GM23338 (cell line): ENCODE data around the gene CHRNA5. TPM values are rescaled to one million over a fixed set of nuclear protein-coding genes. Genes with fewer than 3 reads are reported as not detected.

Experiments
- ATAC-seq: fragments of 200-7000 bp; cut with Tn5 transposase; 3 replicates; pipeline ENCODE4 v1.9.1; 2020
- DNase-seq: peaks from one replicate; pipeline ENCODE4 v3.0.0-alpha.2; 2015; ENCODE audit warnings: low spot score
- H2AFZ ChIP-seq: fragments of 200-600 bp; sonication (generic); 2 replicates; pipeline ENCODE4 v1.8.0; 2016; ENCODE audit warnings: antibody characterized with exemption, mild to moderate bottlenecking, moderate library complexity
- H3F3A ChIP-seq: fragments of 200-600 bp; sonication (generic); replicated peaks from 2 replicates; pipeline ENCODE4 v1.8.0; 2017; ENCODE audit warnings: antibody characterized with exemption, mixed run types, low read depth
- H3K27ac ChIP-seq: fragments of 200-600 bp; sonication (generic); 2 replicates; pipeline ENCODE4 v1.6.1; 2016; ENCODE audit warnings: low read depth
- H3K27me3 ChIP-seq: fragments of 200-600 bp; sonication (generic); 2 replicates; pipeline ENCODE4 v1.8.0; 2016; ENCODE audit warnings: mild to moderate bottlenecking, mixed run types, moderate library complexity; ENCODE audit not compliant: insufficient read depth
- H3K36me3 ChIP-seq: fragments of 200-600 bp; sonication (generic); 2 replicates; pipeline ENCODE4 v1.8.0; 2016; ENCODE audit warnings: mild to moderate bottlenecking; ENCODE audit not compliant: insufficient read depth
- H3K4me1 ChIP-seq: fragments of 200-600 bp; sonication (generic); 2 replicates; pipeline ENCODE4 v1.8.0; 2016; ENCODE audit warnings: mild to moderate bottlenecking, moderate library complexity; ENCODE audit not compliant: insufficient read depth
- H3K4me2 ChIP-seq: fragments of 200-600 bp; sonication (generic); 2 replicates; pipeline ENCODE4 v1.7.1; 2017; ENCODE audit warnings: mixed run types
- H3K4me3 ChIP-seq: fragments of 200-600 bp; sonication (generic); 2 replicates; pipeline ENCODE4 v1.6.1; 2016; ENCODE audit warnings: mixed run types
- H3K79me2 ChIP-seq: fragments of 200-600 bp; sonication (generic); replicated peaks from 2 replicates; pipeline ENCODE4 v1.8.0; 2017; ENCODE audit warnings: mild to moderate bottlenecking; ENCODE audit not compliant: insufficient read depth
- H3K9me2 ChIP-seq: fragments of 200-600 bp; sonication (generic); 2 replicates; pipeline ENCODE4 v1.8.0; 2017; ENCODE audit not compliant: insufficient read depth
- H4K20me1 ChIP-seq: fragments of 200-600 bp; sonication (generic); replicated peaks from 2 replicates; pipeline ENCODE4 v1.8.0; 2017; ENCODE audit warnings: mild to moderate bottlenecking; ENCODE audit not compliant: insufficient read depth
- H3K27ac Mint-ChIP-seq: 2 replicates; pipeline ENCODE4 v1.8.0; 2020; ENCODE audit warnings: inconsistent platforms, mild to moderate bottlenecking, moderate library complexity, mixed read lengths
- H3K27me3 Mint-ChIP-seq: 3 replicates; pipeline ENCODE4 v1.8.0; 2022; ENCODE audit warnings: low read depth, mild to moderate bottlenecking, moderate library complexity, mixed read lengths, inconsistent platforms; ENCODE audit not compliant: insufficient read depth, poor library complexity
- H3K36me3 Mint-ChIP-seq: 3 replicates; pipeline ENCODE4 v1.8.0; 2021; ENCODE audit warnings: low read depth, mild to moderate bottlenecking, inconsistent platforms, moderate library complexity, mixed read lengths
- H3K4me1 Mint-ChIP-seq: 3 replicates; pipeline ENCODE4 v1.8.0; 2020; ENCODE audit warnings: mild to moderate bottlenecking, inconsistent platforms, mixed read lengths
- H3K4me3 Mint-ChIP-seq: 3 replicates; pipeline ENCODE4 v1.8.0; 2021; ENCODE audit warnings: moderate library complexity, mild to moderate bottlenecking, inconsistent platforms, mixed read lengths
- H3K9me3 Mint-ChIP-seq: 3 replicates; pipeline ENCODE4 v1.8.0; 2020; ENCODE audit warnings: moderate library complexity, mild to moderate bottlenecking, inconsistent platforms, mixed read lengths
- CREB1 ChIP-seq: fragments of 250-450 bp; sonication (Bioruptor Pico); IDR thresholded peaks from 2 replicates; pipeline ENCODE4 v1.5.0; 2020; ENCODE audit warnings: low read depth, mild to moderate bottlenecking, moderate library complexity
- CTCF ChIP-seq, 2 experiments: fragments of 200-600 bp in 1 of 2; sonication (generic) in 1 of 2; conservative IDR thresholded peaks; 2 replicates each; pipeline versions ENCODE4 v1.5.1 to v1.6.1; 2016 to 2017; ENCODE audit warnings: antibody characterized with exemption in 2 of 2, low read depth in 2 of 2, mild to moderate bottlenecking in 2 of 2, moderate library complexity in 1 of 2
- EZH2 ChIP-seq: fragments of 200-600 bp; sonication (generic); IDR thresholded peaks from one replicate; pipeline ENCODE4 v1.8.0; 2017; ENCODE audit warnings: antibody characterized with exemption, mild to moderate bottlenecking, low read depth; ENCODE audit not compliant: unreplicated experiment
- EZH2phosphoT487 ChIP-seq: fragments of 200-600 bp; sonication (generic); IDR thresholded peaks from one replicate; pipeline ENCODE4 v1.8.1; 2018; ENCODE audit warnings: antibody characterized with exemption; ENCODE audit not compliant: unreplicated experiment
- JUNB ChIP-seq: IDR thresholded peaks from one replicate; pipeline ENCODE4 v1.6.1; 2016; ENCODE audit warnings: antibody characterized with exemption; ENCODE audit not compliant: unreplicated experiment
- NANOG ChIP-seq: IDR thresholded peaks from 2 replicates; pipeline ENCODE4 v1.6.1; 2016; ENCODE audit warnings: antibody characterized with exemption, borderline replicate concordance
- POLR2AphosphoS5 ChIP-seq: IDR thresholded peaks from 2 replicates; pipeline ENCODE4 v1.6.1; 2016; ENCODE audit warnings: antibody characterized with exemption, low read depth
- STAT1 ChIP-seq: IDR thresholded peaks from one replicate; pipeline ENCODE4 v1.6.1; 2016; ENCODE audit warnings: antibody characterized with exemption; ENCODE audit not compliant: unreplicated experiment
- ZNF114 ChIP-seq: fragments of 250-450 bp; sonication (Bioruptor Pico); IDR thresholded peaks from 2 replicates; pipeline ENCODE4 v1.5.0; 2020; ENCODE audit warnings: mild to moderate bottlenecking, moderate library complexity
- ZNF331 ChIP-seq: fragments of 250-450 bp; sonication (Bioruptor Pico); IDR thresholded peaks from 2 replicates; pipeline ENCODE4 v1.5.0; 2020; ENCODE audit warnings: low read depth, mild to moderate bottlenecking, moderate library complexity
- polyA plus RNA-seq: library from polyadenylated mRNA; unstranded; fragments of >200 nt; fragmentation: Nextera tagmentation; extraction: Ambion mirVana; gene quantifications from 2 replicates; pipeline ENCODE4 v1.2.1, GENCODE V29; 2016
- total RNA-seq: library from RNA; depleted of rRNA; stranded (reverse); fragments of >200 nt; shearing (Covaris generic); gene quantifications from 2 replicates; pipeline ENCODE4 v1.2.3, GENCODE V29; 2014
- TF ChIP-seq, protein P1 (sequence below): fragments of 250-450 bp; sonication (Bioruptor Pico); IDR thresholded peaks from 2 replicates; pipeline ENCODE4 v1.5.0; 2020; ENCODE audit warnings: mild to moderate bottlenecking, moderate library complexity
- TF ChIP-seq, protein P2 (sequence below): IDR thresholded peaks from 2 replicates; pipeline ENCODE4 v1.6.1; 2016; ENCODE audit warnings: antibody characterized with exemption
- TF ChIP-seq, protein P3 (sequence below): IDR thresholded peaks from one replicate; pipeline ENCODE4 v1.6.1; 2018; ENCODE audit warnings: antibody characterized with exemption; ENCODE audit not compliant: unreplicated experiment

CHRNA5 gene
- total and polyA plus RNA-seq, 2 experiments from 2014 or later, result 19.6 to 23.3 TPM

GRCh38 chr15:78561490-78561889 lies 3.8 kb upstream of the CHRNA5 start:
- Histone ChIP-seq H3F3A (peaks cover 7% of the 10 kb centered on the region; the same call in 1 of the 2 replicates), H3K27ac (no peak overlapping the region), H3K4me3 (no peak overlapping the region), H4K20me1 (no peaks in the 10 kb centered on the region), H3K4me1 (no peaks in the 10 kb centered on the region; the same call in 1 of the 2 replicates), H3K27me3 (no peaks in the 10 kb centered on the region), H3K4me2 (no peak overlapping the region), H2AFZ (peak overlapping the region; percentile 78), H3K9me2 (no peaks in the 10 kb centered on the region), H3K79me2 (peaks cover 2% of the 10 kb centered on the region), H3K36me3 (no peaks in the 10 kb centered on the region)
- ATAC-seq, result no peak
- Mint-ChIP-seq H3K4me3 (no peak overlapping the region), H3K4me1 (peaks cover 17% of the 10 kb centered on the region), H3K27ac (no peak overlapping the region), H3K36me3 (no peaks in the 10 kb centered on the region; the same call in 2 of the 3 replicates), H3K9me3 (no peaks in the 10 kb centered on the region), H3K27me3 (peaks cover 5% of the 10 kb centered on the region)
- TF ChIP-seq POLR2AphosphoS5 (no peak), JUNB (no peak), EZH2phosphoT487 (no peak), CTCF (conservative IDR thresholded peaks at IDR 0.05; ENCODE audit: low read depth in 2 of 2) (no peak), EZH2 (no peak), STAT1 (no peak), ZNF114 (CRISPR knock-in tag) (no peak), ZNF331 (no peak), CREB1 (CRISPR knock-in tag) (no peak), NANOG (no peak)
- TF ChIP-seq, protein P1, sequence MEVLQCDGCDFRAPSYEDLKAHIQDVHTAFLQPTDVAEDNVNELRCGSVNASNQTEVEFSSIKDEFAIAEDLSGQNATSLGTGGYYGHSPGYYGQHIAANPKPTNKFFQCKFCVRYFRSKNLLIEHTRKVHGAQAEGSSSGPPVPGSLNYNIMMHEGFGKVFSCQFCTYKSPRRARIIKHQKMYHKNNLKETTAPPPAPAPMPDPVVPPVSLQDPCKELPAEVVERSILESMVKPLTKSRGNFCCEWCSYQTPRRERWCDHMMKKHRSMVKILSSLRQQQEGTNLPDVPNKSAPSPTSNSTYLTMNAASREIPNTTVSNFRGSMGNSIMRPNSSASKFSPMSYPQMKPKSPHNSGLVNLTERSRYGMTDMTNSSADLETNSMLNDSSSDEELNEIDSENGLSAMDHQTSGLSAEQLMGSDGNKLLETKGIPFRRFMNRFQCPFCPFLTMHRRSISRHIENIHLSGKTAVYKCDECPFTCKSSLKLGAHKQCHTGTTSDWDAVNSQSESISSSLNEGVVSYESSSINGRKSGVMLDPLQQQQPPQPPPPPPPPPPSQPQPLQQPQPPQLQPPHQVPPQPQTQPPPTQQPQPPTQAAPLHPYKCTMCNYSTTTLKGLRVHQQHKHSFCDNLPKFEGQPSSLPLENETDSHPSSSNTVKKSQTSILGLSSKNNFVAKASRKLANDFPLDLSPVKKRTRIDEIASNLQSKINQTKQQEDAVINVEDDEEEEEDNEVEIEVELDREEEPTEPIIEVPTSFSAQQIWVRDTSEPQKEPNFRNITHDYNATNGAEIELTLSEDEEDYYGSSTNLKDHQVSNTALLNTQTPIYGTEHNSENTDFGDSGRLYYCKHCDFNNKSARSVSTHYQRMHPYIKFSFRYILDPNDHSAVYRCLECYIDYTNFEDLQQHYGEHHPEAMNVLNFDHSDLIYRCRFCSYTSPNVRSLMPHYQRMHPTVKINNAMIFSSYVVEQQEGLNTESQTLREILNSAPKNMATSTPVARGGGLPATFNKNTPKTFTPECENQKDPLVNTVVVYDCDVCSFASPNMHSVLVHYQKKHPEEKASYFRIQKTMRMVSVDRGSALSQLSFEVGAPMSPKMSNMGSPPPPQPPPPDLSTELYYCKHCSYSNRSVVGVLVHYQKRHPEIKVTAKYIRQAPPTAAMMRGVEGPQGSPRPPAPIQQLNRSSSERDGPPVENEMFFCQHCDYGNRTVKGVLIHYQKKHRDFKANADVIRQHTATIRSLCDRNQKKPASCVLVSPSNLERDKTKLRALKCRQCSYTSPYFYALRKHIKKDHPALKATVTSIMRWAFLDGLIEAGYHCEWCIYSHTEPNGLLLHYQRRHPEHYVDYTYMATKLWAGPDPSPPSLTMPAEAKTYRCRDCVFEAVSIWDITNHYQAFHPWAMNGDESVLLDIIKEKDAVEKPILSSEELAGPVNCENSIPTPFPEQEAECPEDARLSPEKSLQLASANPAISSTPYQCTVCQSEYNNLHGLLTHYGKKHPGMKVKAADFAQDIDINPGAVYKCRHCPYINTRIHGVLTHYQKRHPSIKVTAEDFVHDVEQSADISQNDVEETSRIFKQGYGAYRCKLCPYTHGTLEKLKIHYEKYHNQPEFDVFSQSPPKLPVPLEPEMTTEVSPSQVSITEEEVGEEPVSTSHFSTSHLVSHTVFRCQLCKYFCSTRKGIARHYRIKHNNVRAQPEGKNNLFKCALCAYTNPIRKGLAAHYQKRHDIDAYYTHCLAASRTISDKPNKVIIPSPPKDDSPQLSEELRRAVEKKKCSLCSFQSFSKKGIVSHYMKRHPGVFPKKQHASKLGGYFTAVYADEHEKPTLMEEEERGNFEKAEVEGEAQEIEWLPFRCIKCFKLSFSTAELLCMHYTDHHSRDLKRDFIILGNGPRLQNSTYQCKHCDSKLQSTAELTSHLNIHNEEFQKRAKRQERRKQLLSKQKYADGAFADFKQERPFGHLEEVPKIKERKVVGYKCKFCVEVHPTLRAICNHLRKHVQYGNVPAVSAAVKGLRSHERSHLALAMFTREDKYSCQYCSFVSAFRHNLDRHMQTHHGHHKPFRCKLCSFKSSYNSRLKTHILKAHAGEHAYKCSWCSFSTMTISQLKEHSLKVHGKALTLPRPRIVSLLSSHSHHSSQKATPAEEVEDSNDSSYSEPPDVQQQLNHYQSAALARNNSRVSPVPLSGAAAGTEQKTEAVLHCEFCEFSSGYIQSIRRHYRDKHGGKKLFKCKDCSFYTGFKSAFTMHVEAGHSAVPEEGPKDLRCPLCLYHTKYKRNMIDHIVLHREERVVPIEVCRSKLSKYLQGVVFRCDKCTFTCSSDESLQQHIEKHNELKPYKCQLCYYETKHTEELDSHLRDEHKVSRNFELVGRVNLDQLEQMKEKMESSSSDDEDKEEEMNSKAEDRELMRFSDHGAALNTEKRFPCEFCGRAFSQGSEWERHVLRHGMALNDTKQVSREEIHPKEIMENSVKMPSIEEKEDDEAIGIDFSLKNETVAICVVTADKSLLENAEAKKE (CRISPR knock-in tag), result no peak
- TF ChIP-seq, protein P2, sequence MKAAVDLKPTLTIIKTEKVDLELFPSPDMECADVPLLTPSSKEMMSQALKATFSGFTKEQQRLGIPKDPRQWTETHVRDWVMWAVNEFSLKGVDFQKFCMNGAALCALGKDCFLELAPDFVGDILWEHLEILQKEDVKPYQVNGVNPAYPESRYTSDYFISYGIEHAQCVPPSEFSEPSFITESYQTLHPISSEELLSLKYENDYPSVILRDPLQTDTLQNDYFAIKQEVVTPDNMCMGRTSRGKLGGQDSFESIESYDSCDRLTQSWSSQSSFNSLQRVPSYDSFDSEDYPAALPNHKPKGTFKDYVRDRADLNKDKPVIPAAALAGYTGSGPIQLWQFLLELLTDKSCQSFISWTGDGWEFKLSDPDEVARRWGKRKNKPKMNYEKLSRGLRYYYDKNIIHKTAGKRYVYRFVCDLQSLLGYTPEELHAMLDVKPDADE, result no peak
- TF ChIP-seq, protein P3, sequence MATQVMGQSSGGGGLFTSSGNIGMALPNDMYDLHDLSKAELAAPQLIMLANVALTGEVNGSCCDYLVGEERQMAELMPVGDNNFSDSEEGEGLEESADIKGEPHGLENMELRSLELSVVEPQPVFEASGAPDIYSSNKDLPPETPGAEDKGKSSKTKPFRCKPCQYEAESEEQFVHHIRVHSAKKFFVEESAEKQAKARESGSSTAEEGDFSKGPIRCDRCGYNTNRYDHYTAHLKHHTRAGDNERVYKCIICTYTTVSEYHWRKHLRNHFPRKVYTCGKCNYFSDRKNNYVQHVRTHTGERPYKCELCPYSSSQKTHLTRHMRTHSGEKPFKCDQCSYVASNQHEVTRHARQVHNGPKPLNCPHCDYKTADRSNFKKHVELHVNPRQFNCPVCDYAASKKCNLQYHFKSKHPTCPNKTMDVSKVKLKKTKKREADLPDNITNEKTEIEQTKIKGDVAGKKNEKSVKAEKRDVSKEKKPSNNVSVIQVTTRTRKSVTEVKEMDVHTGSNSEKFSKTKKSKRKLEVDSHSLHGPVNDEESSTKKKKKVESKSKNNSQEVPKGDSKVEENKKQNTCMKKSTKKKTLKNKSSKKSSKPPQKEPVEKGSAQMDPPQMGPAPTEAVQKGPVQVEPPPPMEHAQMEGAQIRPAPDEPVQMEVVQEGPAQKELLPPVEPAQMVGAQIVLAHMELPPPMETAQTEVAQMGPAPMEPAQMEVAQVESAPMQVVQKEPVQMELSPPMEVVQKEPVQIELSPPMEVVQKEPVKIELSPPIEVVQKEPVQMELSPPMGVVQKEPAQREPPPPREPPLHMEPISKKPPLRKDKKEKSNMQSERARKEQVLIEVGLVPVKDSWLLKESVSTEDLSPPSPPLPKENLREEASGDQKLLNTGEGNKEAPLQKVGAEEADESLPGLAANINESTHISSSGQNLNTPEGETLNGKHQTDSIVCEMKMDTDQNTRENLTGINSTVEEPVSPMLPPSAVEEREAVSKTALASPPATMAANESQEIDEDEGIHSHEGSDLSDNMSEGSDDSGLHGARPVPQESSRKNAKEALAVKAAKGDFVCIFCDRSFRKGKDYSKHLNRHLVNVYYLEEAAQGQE, result no peak
- no peak for DNase-seq
